Measurements from ENCODE around the gene NFIC. TPM values are rescaled to one million over a fixed set of nuclear protein-coding genes. Genes with fewer than 3 reads are reported as not detected.

The NFIC gene
- total and polyA plus RNA-seq, 2 of the 4 experiments (the other 2 are of a cell fraction): 21.9 to 32.1 TPM

DNA sequence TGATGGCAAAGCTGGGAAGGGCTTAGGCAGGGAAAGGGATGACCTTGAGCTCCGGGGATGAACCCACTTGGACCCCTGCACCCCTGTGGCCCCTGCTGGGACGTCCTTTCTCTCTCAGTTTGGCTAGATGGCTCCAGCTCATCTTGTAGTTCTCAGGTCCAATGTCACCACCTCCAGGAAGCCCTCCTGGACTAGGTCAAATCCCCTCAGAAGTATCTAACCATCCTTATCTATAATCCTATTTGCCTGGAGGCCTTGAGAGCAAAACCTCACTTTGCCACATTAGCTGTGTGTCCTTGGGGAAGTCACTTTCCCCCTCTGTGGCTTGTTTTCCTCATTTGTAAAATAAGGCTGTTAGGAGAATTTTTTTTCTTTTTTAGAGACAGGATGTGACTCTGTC is 42.7 kb upstream of the NFIC start:
- Histone ChIP-seq H3K4me1 (ENCODE audit: control insufficient read depth, insufficient read depth, low read length) (no peaks in the 10 kb centered on the region), H4K8ac (ENCODE audit: low read depth in 2 of 2, low read length in 2 of 2) (no peak overlapping the region), H2BK20ac (ENCODE audit: low read depth, low read length) (no peak overlapping the region), H3K56ac (ENCODE audit: extremely low read depth, insufficient read depth, low read length) (no peak overlapping the region), H3K9ac (ENCODE audit: low read depth, low read length) (no peak overlapping the region), H3K27ac (ENCODE audit: insufficient read depth, low read length) (no peak overlapping the region), H3K14ac (replicated peaks; ENCODE audit: low read depth, low read length) (no peak overlapping the region), H4K20me1 (ENCODE audit: insufficient read depth, low read length) (no peaks in the 10 kb centered on the region), H3K4me2 (ENCODE audit: low read depth, low read length) (no peak overlapping the region), H3K4me3 (ENCODE audit: insufficient read depth, low read depth, low read length) (no peak overlapping the region), H2AK5ac (ENCODE audit: low read depth, low read length) (no peak overlapping the region), H4K5ac (ENCODE audit: low read depth, low read length) (no peak overlapping the region), H3K4ac (ENCODE audit: low read depth, low read length) (no peak overlapping the region), H3K9me1 (ENCODE audit: insufficient read depth, low read length) (no peaks in the 10 kb centered on the region), H3K18ac (ENCODE audit: low read depth, low read length) (no peak overlapping the region), H2BK5ac (ENCODE audit: low read depth, low read length, poor library complexity, severe bottlenecking) (no peak overlapping the region), H2BK15ac (ENCODE audit: low read depth, low read length) (no peak overlapping the region), H2BK120ac (ENCODE audit: low read depth, low read length) (no peak overlapping the region), H2AK9ac (replicated peaks; ENCODE audit: low read depth, low read length, poor library complexity) (no peak overlapping the region), H4K91ac (ENCODE audit: insufficient read depth, low read depth, low read length) (no peak overlapping the region), H3K27me3 (ENCODE audit: control insufficient read depth, insufficient read depth, low read length) (peaks cover 7% of the 10 kb centered on the region; the same call in 1 of the 2 replicates), H3K36me3 (ENCODE audit: control insufficient read depth, insufficient read depth, low read length) (no peaks in the 10 kb centered on the region), H3K79me1 (ENCODE audit: low read depth in 1 of 2, low read length in 2 of 2) (no peaks in the 10 kb centered on the region), H3K9me3 (ENCODE audit: control insufficient read depth, insufficient read depth, low read length) (no peaks in the 10 kb centered on the region), H3K23ac (ENCODE audit: low read depth, low read length) (no peak overlapping the region), H2AFZ (replicated peaks; ENCODE audit: low read length, poor library complexity) (no peak overlapping the region)
- ATAC-seq (ENCODE audit: low read depth) (no peak), DNase-seq (no peak)
- intact Hi-C loops (cut with micrococcal nuclease): loop anchor here (10.0 kb wide), 2 partner anchors 291 to 381 kb away; partner anchors contain the start of genes PIP5K1C and TJP3
- ChIA-PET POLR2A (ENCODE audit: unreplicated experiment) (no interaction called here), CTCF (no interaction called here)
- BruUV-seq (replicated peaks): no TSS peak
- dilution Hi-C loops (cut with HindIII; ENCODE audit: low sequenced_read_pairs, unreplicated experiment): no loop called here
- WGBS, 2 experiments (ENCODE audit: extremely low coverage in 2 of 2, insufficient read length in 1 of 2): 17% methylated on average over 1 of the region's 2 CpGs; no CpG with 5 or more reads in 1 of the 2 experiments
- TF ChIP-seq, protein P1, sequence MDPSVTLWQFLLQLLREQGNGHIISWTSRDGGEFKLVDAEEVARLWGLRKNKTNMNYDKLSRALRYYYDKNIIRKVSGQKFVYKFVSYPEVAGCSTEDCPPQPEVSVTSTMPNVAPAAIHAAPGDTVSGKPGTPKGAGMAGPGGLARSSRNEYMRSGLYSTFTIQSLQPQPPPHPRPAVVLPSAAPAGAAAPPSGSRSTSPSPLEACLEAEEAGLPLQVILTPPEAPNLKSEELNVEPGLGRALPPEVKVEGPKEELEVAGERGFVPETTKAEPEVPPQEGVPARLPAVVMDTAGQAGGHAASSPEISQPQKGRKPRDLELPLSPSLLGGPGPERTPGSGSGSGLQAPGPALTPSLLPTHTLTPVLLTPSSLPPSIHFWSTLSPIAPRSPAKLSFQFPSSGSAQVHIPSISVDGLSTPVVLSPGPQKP (IDR thresholded peaks at IDR 0.05; ENCODE audit: borderline replicate concordance, low read depth, low read length): no peak
- no peak for TF ChIP-seq RFX5 (IDR thresholded peaks at IDR 0.05; ENCODE audit: low read depth, low read length)
- TF ChIP-seq MAZ (IDR thresholded peaks at IDR 0.05; ENCODE audit: borderline replicate concordance, low read depth, low read length): no peak
- TF ChIP-seq SMC3 (IDR thresholded peaks at IDR 0.05; ENCODE audit: low read depth, low read length): no peak
- TF ChIP-seq, protein P2, sequence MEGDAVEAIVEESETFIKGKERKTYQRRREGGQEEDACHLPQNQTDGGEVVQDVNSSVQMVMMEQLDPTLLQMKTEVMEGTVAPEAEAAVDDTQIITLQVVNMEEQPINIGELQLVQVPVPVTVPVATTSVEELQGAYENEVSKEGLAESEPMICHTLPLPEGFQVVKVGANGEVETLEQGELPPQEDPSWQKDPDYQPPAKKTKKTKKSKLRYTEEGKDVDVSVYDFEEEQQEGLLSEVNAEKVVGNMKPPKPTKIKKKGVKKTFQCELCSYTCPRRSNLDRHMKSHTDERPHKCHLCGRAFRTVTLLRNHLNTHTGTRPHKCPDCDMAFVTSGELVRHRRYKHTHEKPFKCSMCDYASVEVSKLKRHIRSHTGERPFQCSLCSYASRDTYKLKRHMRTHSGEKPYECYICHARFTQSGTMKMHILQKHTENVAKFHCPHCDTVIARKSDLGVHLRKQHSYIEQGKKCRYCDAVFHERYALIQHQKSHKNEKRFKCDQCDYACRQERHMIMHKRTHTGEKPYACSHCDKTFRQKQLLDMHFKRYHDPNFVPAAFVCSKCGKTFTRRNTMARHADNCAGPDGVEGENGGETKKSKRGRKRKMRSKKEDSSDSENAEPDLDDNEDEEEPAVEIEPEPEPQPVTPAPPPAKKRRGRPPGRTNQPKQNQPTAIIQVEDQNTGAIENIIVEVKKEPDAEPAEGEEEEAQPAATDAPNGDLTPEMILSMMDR (conservative IDR thresholded peaks at IDR 0.05; ENCODE audit: low read depth, low read length): no peak
- in situ Hi-C loops (cut with MboI; ENCODE audit: low sequenced_read_pairs): loop anchor here (25.0 kb wide), 1 partner anchor 289 kb away; the partner anchor contains the start of gene TBXA2R
